Fibroblast of lung (primary cell): ENCODE results near the gene ASIC2. TPM values are rescaled to one million over a fixed set of nuclear protein-coding genes. Genes with fewer than 3 reads are reported as not detected.

Experiments
- DNase-seq, 2 donors: peaks; one replicate each; pipeline versions ENCODE4 v3.0.0 to v3.0.0-alpha.2; 2010; ENCODE audit warnings: low read depth in 2 of 2
- H2AFZ ChIP-seq: 2 replicates; pipeline ENCODE4 v1.5.1; 2012; ENCODE audit warnings: low read length, control low read depth, inconsistent platforms
- H3K27ac ChIP-seq: 2 replicates; pipeline ENCODE4 v1.5.1; 2011; ENCODE audit warnings: low read length, control low read depth; ENCODE audit not compliant: insufficient read depth
- H3K27me3 ChIP-seq: 2 replicates; pipeline ENCODE4 v1.5.1; 2011; ENCODE audit warnings: mild to moderate bottlenecking, low read length; ENCODE audit not compliant: control insufficient read depth, insufficient read depth
- H3K36me3 ChIP-seq: 2 replicates; pipeline ENCODE4 v1.5.1; 2011; ENCODE audit warnings: low read length; ENCODE audit not compliant: control insufficient read depth, insufficient read depth
- H3K4me1 ChIP-seq: 2 replicates; pipeline ENCODE4 v1.5.1; 2011; ENCODE audit warnings: low read length; ENCODE audit not compliant: control insufficient read depth, insufficient read depth; ENCODE audit errors: extremely low read depth
- H3K4me2 ChIP-seq: 2 replicates; pipeline ENCODE4 v1.5.1; 2011; ENCODE audit warnings: low read length, control low read depth; ENCODE audit not compliant: insufficient read depth; ENCODE audit errors: extremely low read depth
- H3K4me3 ChIP-seq, 4 experiments: fragments of 200-600 bp in 1 of 4; sonication (generic) in 1 of 4; replicated peaks in 1 of 4; 2 replicates each; pipeline ENCODE4 v1.5.1; 2011 to 2016; ENCODE audit warnings: low read length in 4 of 4, low read depth in 3 of 4, mild to moderate bottlenecking in 3 of 4, control low read depth in 2 of 4, inconsistent platforms in 1 of 4, mixed read lengths in 1 of 4; ENCODE audit not compliant: insufficient read depth in 1 of 4; ENCODE audit errors: control extremely low read depth in 1 of 4
- H3K79me2 ChIP-seq: 2 replicates; pipeline ENCODE4 v1.5.1; 2012; ENCODE audit warnings: mild to moderate bottlenecking, low read length, inconsistent platforms; ENCODE audit not compliant: control insufficient read depth, insufficient read depth
- H3K9ac ChIP-seq: 2 replicates; pipeline ENCODE4 v1.5.1; 2011; ENCODE audit warnings: mild to moderate bottlenecking, low read length, control low read depth; ENCODE audit not compliant: insufficient read depth
- H3K9me3 ChIP-seq: 2 replicates; pipeline ENCODE4 v1.5.1; 2012; ENCODE audit warnings: low read depth, low read length; ENCODE audit not compliant: control insufficient read depth, insufficient read depth
- H4K20me1 ChIP-seq: 2 replicates; pipeline ENCODE4 v1.5.1; 2011; ENCODE audit warnings: low read length; ENCODE audit not compliant: control insufficient read depth, insufficient read depth; ENCODE audit errors: extremely low read depth
- CTCF ChIP-seq, 2 donors: IDR thresholded peaks in 1 of 2; conservative IDR thresholded peaks in 1 of 2; 1 replicate in 1 of 2; 2 replicates in 1 of 2; pipeline ENCODE4 v1.5.1; 2011 to 2012; ENCODE audit warnings: low read length in 2 of 2, control low read depth in 1 of 2, inconsistent platforms in 1 of 2, low read depth in 1 of 2, mild to moderate bottlenecking in 1 of 2
- EZH2 ChIP-seq: IDR thresholded peaks from 2 replicates; pipeline ENCODE4 v1.5.1; 2012; ENCODE audit warnings: low read length, control low read depth, mild to moderate bottlenecking; ENCODE audit errors: missing control alignments
- polyA plus RNA-seq, 2 donors: library from polyadenylated mRNA; depleted of rRNA in 1 of 2; stranded (reverse) in 1 of 2; unstranded in 1 of 2; fragments of >200 nt; gene quantifications; 2 replicates each; pipeline ENCODE4 v1.2.1, GENCODE V29; 2011 to 2012; ENCODE audit warnings: missing spikeins in 1 of 2
- total RNA-seq: library from RNA; depleted of rRNA; stranded (reverse); fragments of >200 nt; gene quantifications from 2 replicates; pipeline ENCODE4 v1.2.1, GENCODE V29; 2014

ASIC2 gene
- total and polyA plus RNA-seq, 2 donors (not counting 1 experiment from before 2014, with no cell fraction given): 0.08 to 0.50 TPM

GRCh38 chr17:33266611-33267010, 26.5 kb downstream of the ASIC2 start:
- Histone ChIP-seq H3K4me1 (peaks cover 17% of the 10 kb centered on the region), H2AFZ (no peak overlapping the region), H3K4me2 (no peak overlapping the region), H3K27ac (no peak overlapping the region), H3K9ac (no peak overlapping the region), H4K20me1 (no peaks in the 10 kb centered on the region), H3K9me3 (no peaks in the 10 kb centered on the region), H3K4me3 (no peak overlapping the region), H3K27me3 (no peaks in the 10 kb centered on the region), H3K79me2 (no peaks in the 10 kb centered on the region), H3K36me3 (no peaks in the 10 kb centered on the region)
- DNase-seq: peak in 1 of 2 donors; percentile 82
- no peak for TF ChIP-seq EZH2
- TF ChIP-seq CTCF (conservative IDR thresholded peaks at IDR 0.05 in 1 of 2, IDR thresholded peaks at IDR 0.05 in 1 of 2; ENCODE audit: low read depth in 1 of 2, low read length in 2 of 2): no peak

DNA sequence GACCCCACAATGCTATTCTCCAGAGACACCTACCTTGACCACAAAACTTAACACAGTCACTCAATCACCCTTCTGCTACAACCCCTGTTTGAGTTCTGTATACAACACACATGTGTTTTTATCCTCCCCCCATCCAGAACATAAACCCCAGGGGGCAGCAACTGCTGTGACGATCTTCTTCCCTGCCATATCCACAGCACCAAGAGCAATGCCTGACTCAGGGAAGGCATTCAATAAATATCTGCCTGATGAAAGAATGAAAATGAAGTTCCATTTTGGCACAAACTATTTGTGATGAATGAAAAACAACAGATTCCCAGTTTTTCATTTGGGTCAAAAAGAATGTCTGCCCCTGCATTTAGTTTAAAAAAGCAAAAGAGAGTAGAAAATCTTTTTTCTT, 27.0 kb downstream of the ASIC2 start:
- Histone ChIP-seq H3K36me3 (no peaks in the 10 kb centered on the region), H3K27ac (no peak overlapping the region), H3K79me2 (no peaks in the 10 kb centered on the region), H3K4me1 (peaks cover 17% of the 10 kb centered on the region), H3K4me3 (no peak overlapping the region), H3K9ac (no peak overlapping the region), H3K9me3 (no peaks in the 10 kb centered on the region), H4K20me1 (no peaks in the 10 kb centered on the region), H3K27me3 (no peaks in the 10 kb centered on the region), H3K4me2 (no peak overlapping the region), H2AFZ (no peak overlapping the region)
- DNase-seq: peak in 1 of 2 donors; percentile 75
- TF ChIP-seq EZH2 (no peak), CTCF (conservative IDR thresholded peaks at IDR 0.05 in 1 of 2, IDR thresholded peaks at IDR 0.05 in 1 of 2; ENCODE audit: low read depth in 1 of 2, low read length in 2 of 2) (no peak)

GRCh38 chr17:33263396-33263795, 29.7 kb downstream of the ASIC2 start:
- no peak for DNase-seq
- H3K79me2 ChIP-seq: no peaks in the 10 kb centered on the region
- no peak overlapping the region for H3K4me2 ChIP-seq
- H3K9me3 ChIP-seq: no peaks in the 10 kb centered on the region
- H3K27me3 ChIP-seq: no peaks in the 10 kb centered on the region
- peaks cover 17% of the 10 kb centered on the region for H3K4me1 ChIP-seq
- no peak overlapping the region for H2AFZ ChIP-seq
- H3K4me3 ChIP-seq: no peak overlapping the region
- H4K20me1 ChIP-seq: no peaks in the 10 kb centered on the region
- H3K36me3 ChIP-seq: no peaks in the 10 kb centered on the region
- no peak for TF ChIP-seq EZH2
- TF ChIP-seq CTCF (conservative IDR thresholded peaks at IDR 0.05 in 1 of 2, IDR thresholded peaks at IDR 0.05 in 1 of 2; ENCODE audit: low read depth in 1 of 2, low read length in 2 of 2): no peak
- H3K9ac ChIP-seq: no peak overlapping the region
- H3K27ac ChIP-seq: no peak overlapping the region
